K562 (cell line): ENCODE data around the gene ZNF780B. TPM values are rescaled to one million over a fixed set of nuclear protein-coding genes. Genes with fewer than 3 reads are reported as not detected.

Experiments
- ATAC-seq: fragments of 200-7000 bp; cut with Tn5 transposase; 3 replicates; pipeline ENCODE4 v1.9.1; 2020; ENCODE audit warnings: moderate library complexity
- BruUV-seq: library from RNA; stranded (reverse); fragments of 400-500 nt; replicated peaks from 2 replicates; lab custom pipeline; 2021; lab: Mats Ljungman, UMichigan
- CTCF ChIA-PET: fragments of 300-600 bp; formaldehyde crosslinking; extraction: SDS; loops from one replicate; lab custom pipeline; 2021; ENCODE audit warnings: low intra/inter-chr PET ratio; lab: Yijun Ruan, JAX
- POLR2A ChIA-PET: fragments of 300-600, 350-650 bp; sonication (Branson Sonifier 250); formaldehyde crosslinking; extraction: SDS; loops from one replicate; lab custom pipeline; 2021; ENCODE audit warnings: antibody characterized with exemption, inconsistent platforms; lab: Yijun Ruan, JAX
- DNase-seq, 4 experiments: peaks; one replicate each; pipeline versions ENCODE4 v3.0.0 to v3.0.0-alpha.2; 2011 to 2018; ENCODE audit warnings: low spot score in 3 of 4, mixed read lengths in 3 of 4; ENCODE audit errors: extremely low read depth in 1 of 4
- FAIRE-seq: peaks from 2 replicates; lab custom pipeline; 2011; peaks lifted over from hg19 to GRCh38; lab: Jason Lieb, UNC
- H2AFZ ChIP-seq: 2 replicates; pipeline ENCODE4 v1.6.0; 2011; ENCODE audit warnings: low read depth, low read length, control low read depth, inconsistent platforms
- H3K27ac ChIP-seq: fragments of 200-600 bp; 3 replicates; pipeline ENCODE4 v1.8.0; 2011; ENCODE audit warnings: low read depth, mild to moderate bottlenecking, control low read depth, inconsistent platforms, low read length, moderate library complexity, mixed read lengths; ENCODE audit errors: extremely low read depth
- H3K27me3 ChIP-seq, 2 experiments: fragments of 300-600 bp in 1 of 2; 2 replicates in 1 of 2; 3 replicates in 1 of 2; pipeline versions ENCODE4 v1.6.0 to v1.8.0; 2011; ENCODE audit warnings: inconsistent platforms in 2 of 2, low read length in 2 of 2, mild to moderate bottlenecking in 1 of 2, mixed read lengths in 1 of 2, moderate library complexity in 1 of 2; ENCODE audit not compliant: control insufficient read depth in 2 of 2, insufficient read depth in 2 of 2
- H3K36me3 ChIP-seq: fragments of 300-600 bp; 3 replicates; pipeline ENCODE4 v1.8.0; 2011; ENCODE audit warnings: mild to moderate bottlenecking, low read length, inconsistent platforms; ENCODE audit not compliant: control insufficient read depth, insufficient read depth
- H3K4me1 ChIP-seq, 2 experiments: fragments of 200-600 bp in 1 of 2; replicated peaks in 1 of 2; 2 replicates in 1 of 2; 3 replicates in 1 of 2; pipeline versions ENCODE4 v1.5.1 to v1.8.0; 2011; ENCODE audit warnings: inconsistent platforms in 2 of 2, low read length in 2 of 2, mild to moderate bottlenecking in 1 of 2, mixed read lengths in 1 of 2, moderate library complexity in 1 of 2; ENCODE audit not compliant: control insufficient read depth in 2 of 2, insufficient read depth in 2 of 2
- H3K4me2 ChIP-seq: 2 replicates; pipeline ENCODE4 v1.6.1; 2011; ENCODE audit warnings: low read length, control low read depth, inconsistent platforms, mixed read lengths; ENCODE audit not compliant: insufficient read depth
- H3K4me3 ChIP-seq: fragments of 200-600 bp; sonication (generic), shearing (Covaris generic); 2 replicates; pipeline ENCODE4 v1.5.1; 2016; ENCODE audit warnings: control low read depth, inconsistent platforms
- H3K79me2 ChIP-seq: fragments of 200-600 bp; 3 replicates; pipeline ENCODE4 v1.8.0; 2011; ENCODE audit warnings: low read length, inconsistent platforms; ENCODE audit not compliant: control insufficient read depth, insufficient read depth
- H3K9ac ChIP-seq, 2 experiments: 2 replicates each; pipeline versions ENCODE4 v1.6.0 to v1.6.1; 2011; ENCODE audit warnings: low read depth in 2 of 2, low read length in 2 of 2, control low read depth in 1 of 2, inconsistent platforms in 1 of 2, mild to moderate bottlenecking in 1 of 2, mixed read lengths in 1 of 2; ENCODE audit not compliant: insufficient read depth in 1 of 2
- H3K9me1 ChIP-seq: one replicate; pipeline ENCODE4 v1.6.0; 2011; ENCODE audit warnings: inconsistent platforms, mild to moderate bottlenecking, low read length, moderate library complexity; ENCODE audit not compliant: control insufficient read depth, insufficient read depth
- H3K9me3 ChIP-seq: replicated peaks from 2 replicates; pipeline ENCODE4 v1.5.1; 2011; ENCODE audit warnings: low read depth, low read length, inconsistent platforms; ENCODE audit not compliant: control insufficient read depth, insufficient read depth
- H4K20me1 ChIP-seq: replicated peaks from 2 replicates; pipeline ENCODE4 v1.6.1; 2011; ENCODE audit warnings: low read length, inconsistent platforms, mixed read lengths; ENCODE audit not compliant: control insufficient read depth, insufficient read depth
- AFF4 ChIP-seq: sonication (generic); formaldehyde crosslinking; IDR thresholded peaks from 2 replicates; pipeline ENCODE4 v1.8.0; 2023; ENCODE audit warnings: mild to moderate bottlenecking, missing genetic modification reagents
- CBX3 ChIP-seq, 2 experiments: IDR thresholded peaks; 1 replicate in 1 of 2; 2 replicates in 1 of 2; pipeline ENCODE4 v1.6.1; 2012; ENCODE audit warnings: inconsistent platforms in 2 of 2, low read length in 2 of 2, borderline replicate concordance in 1 of 2, control low read depth in 1 of 2
- CREM ChIP-seq: IDR thresholded peaks from 2 replicates; pipeline ENCODE4 v1.6.1; 2014; ENCODE audit warnings: antibody characterized with exemption, low read depth
- NFXL1 ChIP-seq: fragments of 450-650 bp; formaldehyde crosslinking; IDR thresholded peaks from 2 replicates; pipeline ENCODE4 v1.4.0; 2021; ENCODE audit warnings: mild to moderate bottlenecking
- PTBP1 ChIP-seq: fragments of 200-400 bp; formaldehyde crosslinking; IDR thresholded peaks from 2 replicates; pipeline ENCODE4 v1.6.1; 2017; ENCODE audit warnings: low read depth, low read length
- TRIM28 ChIP-seq: fragments of 450-650 bp; IDR thresholded peaks from 2 replicates; pipeline ENCODE4 v1.6.1; 2017
- ZNF274 ChIP-seq: IDR thresholded peaks from 2 replicates; pipeline ENCODE4 v1.6.1; 2011; ENCODE audit warnings: low read depth, mild to moderate bottlenecking, low read length, moderate library complexity, borderline replicate concordance
- ZNF75A ChIP-seq: fragments of 450-650 bp; formaldehyde crosslinking; IDR thresholded peaks from 2 replicates; pipeline ENCODE4 v1.4.0; 2020; ENCODE audit warnings: mild to moderate bottlenecking
- WGBS: fragments of 100-300 bp; shearing (Covaris generic); methylation state at CpG from one replicate; pipeline ENCODE4 v1.1.6; 2016; ENCODE audit warnings: low coverage, mixed read lengths; ENCODE audit not compliant: insufficient coverage; ENCODE audit errors: missing lambda C conversion rate; 5-methylcytosine and 5-hydroxymethylcytosine counted together
- in situ Hi-C: fragments of 300-500 bp; cut with MboI; formaldehyde crosslinking; loops from 4 replicates; pipeline ENCODE4 v1.15.0; 2018; ENCODE audit warnings: inconsistent platforms, mixed read lengths
- intact Hi-C: fragments of 100-400 bp; cut with micrococcal nuclease; formaldehyde crosslinking; loops from 2 replicates; pipeline ENCODE4 v1.14.2; 2022
- polyA plus RNA-seq, 8 experiments: library from polyadenylated mRNA; depleted of rRNA in 4 of 8; stranded (reverse) in 5 of 8; unstranded in 3 of 8; fragments of >200 nt; fragmentation: Nextera tagmentation in 2 of 8; fragmentation: Illumina TruSeq in 1 of 8; extraction: Ambion mirVana in 2 of 8; extraction: Trizol in 1 of 8; gene quantifications; 2 replicates each; pipeline versions ENCODE4 v1.2.1 to v1.2.3, GENCODE V29; 2011 to 2014; ENCODE audit warnings: inconsistent platforms in 1 of 8, missing spikeins in 1 of 8
- total RNA-seq, 7 experiments: library from RNA; depleted of rRNA in 6 of 7; stranded (reverse); fragments of >200 nt in 6 of 7; fragmentation: Illumina TruSeq in 2 of 7; extraction: Trizol in 2 of 7; gene quantifications; 2 replicates each; pipeline versions ENCODE4 v1.2.1 to v1.2.3, GENCODE V29; 2011 to 2021; ENCODE audit warnings: low replicate concordance in 1 of 7

ZNF780B gene
- total and polyA plus RNA-seq, 9 of the 15 experiments (the other 6 are each of a cell fraction or from before 2014, with no cell fraction given), result 3.9 to 18.4 (median 8.8) TPM

- 20% methylated on average over 2 of the region's 2 CpGs for WGBS
- no TSS peak for BruUV-seq
- no peaks in the 10 kb centered on the region for H4K20me1 ChIP-seq
- H2AFZ ChIP-seq, result no peak overlapping the region
- TF ChIP-seq NFXL1 (CRISPR knock-in tag) (no peak), CREM (no peak), ZNF75A (CRISPR knock-in tag) (peak; percentile 94), PTBP1 (no peak), AFF4 (CRISPR knock-in tag) (no peak), CBX3 (IDR thresholded peaks at IDR 0.05; ENCODE audit: borderline replicate concordance in 1 of 2, low read length in 2 of 2) (peak; percentile 29 to 31; a peak in 2 of 3 replicates), ZNF274 (peak; percentile 82), TRIM28 (peak; percentile 69; the same call in 1 of the 2 replicates)
- H3K9ac ChIP-seq, result no peak overlapping the region
- FAIRE-seq, result no peak
- no peaks in the 10 kb centered on the region for H3K9me1 ChIP-seq
- no peaks in the 10 kb centered on the region for H3K27me3 ChIP-seq
- H3K4me1 ChIP-seq, result no peaks in the 10 kb centered on the region
- H3K79me2 ChIP-seq, result no peaks in the 10 kb centered on the region
- no peak for ATAC-seq
- H3K36me3 ChIP-seq, result no peaks in the 10 kb centered on the region
- H3K9me3 ChIP-seq, result peaks cover 15% of the 10 kb centered on the region
- DNase-seq, result no peak
- in situ Hi-C loops (no loop called here), intact Hi-C loops (no loop called here)
- H3K4me2 ChIP-seq, result no peak overlapping the region
- no peak overlapping the region for H3K4me3 ChIP-seq
- H3K27ac ChIP-seq, result no peak overlapping the region
- ChIA-PET POLR2A (no interaction called here), CTCF (no interaction called here)
These were observed 22.0 kb downstream of the ZNF780B start for GRCh38 chr19:40033989-40034560.
